Measurements from ENCODE around the gene INF2. TPM values are rescaled to one million over a fixed set of nuclear protein-coding genes. Genes with fewer than 3 reads are reported as not detected.

The INF2 gene
- total and polyA plus RNA-seq, 9 of the 15 experiments (the other 6 are each of a cell fraction or from before 2014, with no cell fraction given) = 0.56 to 31.3 (median 7.8) TPM

- TF ChIP-seq RNF219 (CRISPR knock-in tag; IDR thresholded peaks at IDR 0.05) = no peak
- no peak for TF ChIP-seq GABPB1 (CRISPR knock-in tag; IDR thresholded peaks at IDR 0.05)
- no peak for TF ChIP-seq RBM22 (IDR thresholded peaks at IDR 0.05; ENCODE audit: low read depth, low read length, poor library complexity, severe bottlenecking)
- TF ChIP-seq SMAD4 (CRISPR knock-in tag; conservative IDR thresholded peaks at IDR 0.05) = no peak
- TF ChIP-seq SMAD1 (IDR thresholded peaks at IDR 0.05; ENCODE audit: low read depth, low read length, partially characterized antibody) = no peak
These were observed 1.5 kb downstream of the INF2 start (continued) for GRCh38 chr14:104690861-104691455.

GRCh38 chr14:104691546-104692260 is 2.3 kb downstream of the INF2 start:
- BruUV-seq (replicated peaks) = no TSS peak
- Histone ChIP-seq H3K4me3 (no peak overlapping the region), H3K4me2 (ENCODE audit: insufficient read depth, low read length) (no peak overlapping the region), H3K9me3 (replicated peaks; ENCODE audit: control insufficient read depth, insufficient read depth, low read depth, low read length) (no peaks in the 10 kb centered on the region), H3K27ac (ENCODE audit: extremely low read depth, low read depth, low read length) (no peak overlapping the region), H3K79me2 (ENCODE audit: control insufficient read depth, insufficient read depth, low read length) (peaks cover 31% of the 10 kb centered on the region), H3K9me1 (ENCODE audit: control insufficient read depth, insufficient read depth, low read length) (no peaks in the 10 kb centered on the region), H4K20me1 (replicated peaks; ENCODE audit: control insufficient read depth, insufficient read depth, low read length) (no peaks in the 10 kb centered on the region; the same call in 1 of the 2 replicates), H3K27me3 (ENCODE audit: control insufficient read depth in 2 of 2, insufficient read depth in 2 of 2, low read length in 2 of 2) (no peaks in the 10 kb centered on the region), H2AFZ (ENCODE audit: low read depth, low read length) (no peak overlapping the region), H3K4me1 (replicated peaks in 1 of 2; ENCODE audit: control insufficient read depth in 2 of 2, insufficient read depth in 2 of 2, low read length in 2 of 2) (peaks cover 5 to 95% of the 10 kb centered on the region in 2 experiments; a peak in 4 of 5 replicates), H3K36me3 (ENCODE audit: control insufficient read depth, insufficient read depth, low read length) (peaks cover 33% of the 10 kb centered on the region; the same call in 2 of the 3 replicates), H3K9ac (ENCODE audit: insufficient read depth in 1 of 2, low read depth in 2 of 2, low read length in 2 of 2) (peak overlapping the region in 1 of 2 experiments; percentile 91; a peak in 2 of 4 replicates)
- ChIA-PET CTCF (ENCODE audit: low intra/inter-chr PET ratio) (no interaction called here), POLR2A (interaction anchor here (0.6 kb wide), 1 partner anchor 136 kb away, joined by 3 read pairs; no protein-coding TSS in a partner anchor)
- WGBS (ENCODE audit: insufficient coverage, low coverage, missing lambda C conversion rate) = 91% methylated on average over 7 of the region's 19 CpGs
- in situ Hi-C loops (cut with MboI) (no loop called here), intact Hi-C loops (cut with micrococcal nuclease) (no loop called here)
- TF ChIP-seq PTTG1 (tag; IDR thresholded peaks at IDR 0.05; ENCODE audit: low read depth) (no peak), SMARCE1 (IDR thresholded peaks at IDR 0.05) (no peak), POLR2G (IDR thresholded peaks at IDR 0.05; ENCODE audit: low read depth, low read length) (0 out of 2 replicates have a peak, but pooled peaks have one; percentile 8), RNF2 (IDR thresholded peaks at IDR 0.05) (no peak), ZNF518B (CRISPR knock-in tag; IDR thresholded peaks at IDR 0.05) (no peak)
- ATAC-seq (no peak), FAIRE-seq (no peak), DNase-seq (ENCODE audit: extremely low read depth in 1 of 4, low spot score in 3 of 4) (no peak)

Data from K562 (cell line).